Prostate gland (tissue), 2 donors: ENCODE measurements around the gene BMP7. TPM values are rescaled to one million over a fixed set of nuclear protein-coding genes. Genes with fewer than 3 reads are reported as not detected.

Experiments used
- DNase-seq: peaks from one replicate; pipeline ENCODE4 v3.0.0-alpha.2; 2019; ENCODE audit warnings: low spot score
- H3K27ac ChIP-seq, 2 donors: fragments of 200-600 bp; sonication (generic); 2 replicates each; pipeline ENCODE4 v1.5.1; 2017 to 2019
- H3K27me3 ChIP-seq: fragments of 200-600 bp; sonication (generic); replicated peaks from 2 replicates; pipeline ENCODE4 v1.5.1; 2019; ENCODE audit not compliant: insufficient read depth
- H3K36me3 ChIP-seq, 2 donors: fragments of 200-600 bp; sonication (generic); 1 replicate in 1 of 2; 2 replicates in 1 of 2; pipeline versions ENCODE4 v1.5.1 to v1.8.1; 2017 to 2019
- H3K4me1 ChIP-seq: fragments of 200-600 bp; sonication (generic); replicated peaks from 2 replicates; pipeline ENCODE4 v1.5.1; 2019
- H3K4me3 ChIP-seq, 2 donors: fragments of 200-600 bp; sonication (generic); 2 replicates each; pipeline ENCODE4 v1.5.1; 2017 to 2019
- H3K9me3 ChIP-seq: fragments of 200-600 bp; sonication (generic); 2 replicates; pipeline ENCODE4 v1.5.1; 2017
- POLR2A ChIP-seq: fragments of 450-650 bp; IDR thresholded peaks from one replicate; pipeline ENCODE4 v1.6.1; 2016; ENCODE audit warnings: antibody characterized with exemption, mild to moderate bottlenecking
- POLR2AphosphoS5 ChIP-seq: sonication (generic); formaldehyde crosslinking; IDR thresholded peaks from one replicate; pipeline ENCODE4 v1.6.1; 2017; ENCODE audit warnings: antibody characterized with exemption
- WGBS: methylation state at CpG from one replicate; pipeline ENCODE4 v1.1.5; 2018; 5-methylcytosine and 5-hydroxymethylcytosine counted together
- intact Hi-C: fragments of 100-400 bp; cut with DNase I; formaldehyde crosslinking; loops from one replicate; pipeline ENCODE4 v1.14.2; 2022
- total RNA-seq, 2 donors: library from RNA; depleted of rRNA; stranded (reverse); fragments of >200 nt; gene quantifications; one replicate each; pipeline ENCODE4 v1.1.0, GENCODE V29; 2016
- TF ChIP-seq, protein P1 (sequence below), 4 experiments: fragments of 200-600 bp in 2 of 4; fragments of 450-650 bp in 2 of 4; sonication (generic) in 2 of 4; IDR thresholded peaks; 1 replicate in 3 of 4; 2 replicates in 1 of 4; pipeline ENCODE4 v1.5.1; 2016 to 2019; ENCODE audit warnings: antibody characterized with exemption in 4 of 4, mild to moderate bottlenecking in 2 of 4, moderate library complexity in 2 of 4

Gene BMP7
- total RNA-seq, 2 donors from 2014 or later, result 10.5 to 16.8 TPM

DNA sequence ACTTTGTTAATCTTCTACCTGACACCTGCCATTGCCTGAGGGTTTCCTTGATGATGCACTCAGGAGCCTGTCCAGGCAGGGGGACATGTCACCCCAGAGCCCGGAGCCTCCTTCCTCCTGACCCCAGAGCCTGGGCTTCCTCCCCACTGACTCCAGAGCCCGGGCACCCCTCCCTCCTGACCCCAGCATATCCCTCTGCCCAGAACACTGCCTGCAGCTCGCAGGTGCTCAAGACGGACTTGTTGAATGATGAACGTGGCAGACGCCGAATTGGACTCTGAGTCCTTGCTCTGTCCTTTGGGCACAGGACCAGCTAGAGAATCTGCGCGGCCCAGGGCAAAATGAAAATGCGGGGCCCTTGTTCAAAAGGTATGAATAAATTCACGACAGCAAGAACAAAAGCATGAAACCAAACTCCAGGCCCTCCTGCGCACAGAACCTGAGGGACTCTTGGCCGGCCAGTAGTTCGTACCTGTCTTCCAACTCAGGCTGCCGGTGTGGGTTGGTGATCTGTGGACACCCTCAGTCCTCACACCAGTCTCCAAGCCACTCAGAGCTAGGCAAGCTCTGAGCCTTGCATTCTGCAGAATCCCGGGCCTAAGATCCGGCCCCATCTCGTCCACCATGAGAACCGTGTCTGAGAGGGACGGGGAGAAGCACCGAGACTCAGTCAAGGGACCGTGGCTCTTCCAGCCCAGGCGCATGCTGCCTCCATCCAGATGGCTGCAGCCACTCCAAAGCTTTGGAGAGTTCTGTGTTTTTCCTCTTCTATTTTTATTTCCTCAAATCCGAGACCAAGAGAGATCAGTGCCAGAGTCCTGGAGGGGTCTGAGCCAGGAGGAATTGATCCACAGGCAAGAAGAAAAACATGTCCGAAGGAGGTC, 104.7 kb downstream of the BMP7 start:
- H3K9me3 ChIP-seq, result no peaks in the 10 kb centered on the region
- DNase-seq, result no peak
- H3K4me3 ChIP-seq, result no peak overlapping the region
- H3K27ac ChIP-seq, result no peak overlapping the region
- H3K27me3 ChIP-seq, result no peaks in the 10 kb centered on the region
- TF ChIP-seq, protein P1, sequence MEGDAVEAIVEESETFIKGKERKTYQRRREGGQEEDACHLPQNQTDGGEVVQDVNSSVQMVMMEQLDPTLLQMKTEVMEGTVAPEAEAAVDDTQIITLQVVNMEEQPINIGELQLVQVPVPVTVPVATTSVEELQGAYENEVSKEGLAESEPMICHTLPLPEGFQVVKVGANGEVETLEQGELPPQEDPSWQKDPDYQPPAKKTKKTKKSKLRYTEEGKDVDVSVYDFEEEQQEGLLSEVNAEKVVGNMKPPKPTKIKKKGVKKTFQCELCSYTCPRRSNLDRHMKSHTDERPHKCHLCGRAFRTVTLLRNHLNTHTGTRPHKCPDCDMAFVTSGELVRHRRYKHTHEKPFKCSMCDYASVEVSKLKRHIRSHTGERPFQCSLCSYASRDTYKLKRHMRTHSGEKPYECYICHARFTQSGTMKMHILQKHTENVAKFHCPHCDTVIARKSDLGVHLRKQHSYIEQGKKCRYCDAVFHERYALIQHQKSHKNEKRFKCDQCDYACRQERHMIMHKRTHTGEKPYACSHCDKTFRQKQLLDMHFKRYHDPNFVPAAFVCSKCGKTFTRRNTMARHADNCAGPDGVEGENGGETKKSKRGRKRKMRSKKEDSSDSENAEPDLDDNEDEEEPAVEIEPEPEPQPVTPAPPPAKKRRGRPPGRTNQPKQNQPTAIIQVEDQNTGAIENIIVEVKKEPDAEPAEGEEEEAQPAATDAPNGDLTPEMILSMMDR (IDR thresholded peaks at IDR 0.05), result no peak
- no peaks in the 10 kb centered on the region for H3K36me3 ChIP-seq
- no peaks in the 10 kb centered on the region for H3K4me1 ChIP-seq
- WGBS, result 75% methylated on average over 25 of the region's 25 CpGs
- intact Hi-C loops, result no loop called here

DNA sequence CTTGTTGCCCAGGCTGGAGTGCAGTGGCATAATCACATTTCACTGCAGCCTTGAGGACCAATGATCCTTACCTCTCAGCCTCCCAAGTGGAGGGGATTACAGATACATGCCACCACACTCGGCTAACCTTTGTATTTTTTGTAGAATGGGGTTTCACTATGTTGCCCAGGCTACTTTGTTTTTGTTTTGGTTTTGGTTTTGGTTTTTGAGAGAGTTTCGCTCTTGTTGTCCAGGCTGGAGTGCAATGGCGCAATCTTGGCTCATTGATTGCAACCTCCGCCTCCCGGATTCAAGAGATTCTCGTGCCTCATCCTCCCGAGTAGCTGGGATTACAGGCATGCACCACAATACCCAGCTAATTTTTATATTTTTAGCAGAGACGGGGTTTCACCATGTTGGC, 105.5 kb downstream of the BMP7 start:
- no peak overlapping the region for H3K27ac ChIP-seq
- H3K27me3 ChIP-seq, result no peaks in the 10 kb centered on the region
- WGBS, result 93% methylated on average over 8 of the region's 8 CpGs
- H3K36me3 ChIP-seq, result no peaks in the 10 kb centered on the region
- H3K4me3 ChIP-seq, result no peak overlapping the region
- no peaks in the 10 kb centered on the region for H3K9me3 ChIP-seq
- intact Hi-C loops, result no loop called here
- H3K4me1 ChIP-seq, result no peaks in the 10 kb centered on the region
- no peak for DNase-seq
- TF ChIP-seq POLR2AphosphoS5 (no peak), POLR2A (no peak)
- TF ChIP-seq, protein P1 (IDR thresholded peaks at IDR 0.05), result no peak

DNA sequence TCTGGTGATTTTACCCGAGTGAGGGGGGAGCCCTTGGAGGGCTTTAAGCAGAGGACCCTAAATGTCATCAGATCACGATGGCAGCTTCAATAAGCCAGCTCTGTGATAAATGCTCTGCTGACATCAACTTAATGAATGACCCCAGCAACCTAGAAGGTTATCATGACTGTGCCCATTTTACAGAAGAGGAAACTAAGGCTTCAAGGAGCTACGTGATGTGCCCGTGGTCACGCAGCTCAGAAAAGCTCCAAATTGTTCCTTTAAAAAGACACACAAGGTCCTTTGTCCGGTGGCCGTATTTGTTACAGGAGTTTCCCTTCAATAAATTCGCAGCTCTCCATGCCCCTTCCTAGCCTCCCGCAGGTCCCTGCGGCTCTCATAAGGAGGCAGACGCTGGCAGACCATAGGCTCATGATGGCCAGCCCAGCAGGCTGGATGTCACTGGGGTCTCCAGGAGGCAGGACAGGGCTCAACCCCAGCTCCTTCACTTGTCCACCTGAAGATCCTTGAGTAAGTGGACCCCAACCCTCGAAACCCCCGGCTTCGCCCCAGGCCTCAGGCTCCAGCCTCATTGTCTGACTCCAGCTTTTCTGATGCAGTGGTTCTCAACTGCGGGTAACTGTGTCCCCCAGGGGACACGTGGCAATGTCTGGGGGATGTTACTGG, 106.4 kb downstream of the BMP7 start:
- H3K27ac ChIP-seq, result no peak overlapping the region
- no peaks in the 10 kb centered on the region for H3K36me3 ChIP-seq
- H3K4me1 ChIP-seq, result no peaks in the 10 kb centered on the region
- DNase-seq, result no peak
- intact Hi-C loops, result no loop called here
- H3K4me3 ChIP-seq, result no peak overlapping the region
- no peaks in the 10 kb centered on the region for H3K27me3 ChIP-seq
- 85% methylated on average over 16 of the region's 16 CpGs for WGBS
- TF ChIP-seq, protein P1 (IDR thresholded peaks at IDR 0.05), result no peak
- TF ChIP-seq POLR2AphosphoS5 (no peak), POLR2A (no peak)
- no peaks in the 10 kb centered on the region for H3K9me3 ChIP-seq

- Histone ChIP-seq H3K4me1 (no peaks in the 10 kb centered on the region), H3K27me3 (no peaks in the 10 kb centered on the region), H3K9me3 (no peaks in the 10 kb centered on the region), H3K4me3 (no peak overlapping the region), H3K36me3 (no peaks in the 10 kb centered on the region), H3K27ac (no peak overlapping the region)
- no peak for TF ChIP-seq POLR2A
- no peak for TF ChIP-seq POLR2AphosphoS5
- TF ChIP-seq, protein P1 (IDR thresholded peaks at IDR 0.05), result no peak
- DNase-seq, result no peak
- intact Hi-C loops, result no loop called here
- 48% methylated on average over 13 of the region's 13 CpGs for WGBS
These were observed 107.1 kb downstream of the BMP7 start for GRCh38 chr20:57159193-57159851.
